Upper lobe of left lung (tissue), 6 donors: ENCODE results near the gene MST1R. TPM values are rescaled to one million over a fixed set of nuclear protein-coding genes. Genes with fewer than 3 reads are reported as not detected.

ENCODE experiments used
- ATAC-seq, 2 donors: fragments of 200-7000 bp; cut with Tn5 transposase; one replicate each; pipeline ENCODE4 v1.9.1; 2022; ENCODE audit warnings: mild to moderate bottlenecking in 2 of 2, moderate library complexity in 2 of 2; ENCODE audit not compliant: low FRiP score in 2 of 2
- DNase-seq, 2 donors: peaks; one replicate each; pipeline ENCODE4 v3.0.0-alpha.2; 2019 to 2020
- H3K27ac ChIP-seq, 4 donors: fragments of 200-600 bp; sonication (generic); one replicate each; pipeline ENCODE4 v1.5.1; 2016 to 2019
- H3K27me3 ChIP-seq, 4 donors: fragments of 200-600 bp; sonication (generic); one replicate each; pipeline ENCODE4 v1.5.1; 2017 to 2019
- H3K36me3 ChIP-seq, 4 donors: fragments of 200-600 bp; sonication (generic); one replicate each; pipeline ENCODE4 v1.5.1; 2016 to 2019
- H3K4me1 ChIP-seq, 4 donors: fragments of 200-600 bp; sonication (generic); one replicate each; pipeline ENCODE4 v1.5.1; 2018 to 2019
- H3K4me3 ChIP-seq, 4 donors: fragments of 200-600 bp; sonication (generic); one replicate each; pipeline ENCODE4 v1.5.1; 2017 to 2019; ENCODE audit warnings: mild to moderate bottlenecking in 2 of 4, moderate library complexity in 1 of 4
- H3K9me3 ChIP-seq, 4 donors: fragments of 200-600 bp; sonication (generic); one replicate each; pipeline ENCODE4 v1.5.1; 2018 to 2019
- EP300 ChIP-seq, 4 donors: sonication (generic); formaldehyde crosslinking; IDR thresholded peaks; one replicate each; pipeline ENCODE4 v1.5.1; 2017; ENCODE audit warnings: antibody characterized with exemption in 4 of 4, control low read depth in 2 of 4
- POLR2A ChIP-seq, 4 donors: fragments of 450-650 bp; IDR thresholded peaks; one replicate each; pipeline ENCODE4 v1.5.1; 2016 to 2017; ENCODE audit warnings: antibody characterized with exemption in 4 of 4, mild to moderate bottlenecking in 2 of 4
- POLR2AphosphoS5 ChIP-seq, 2 donors: sonication (generic); formaldehyde crosslinking; IDR thresholded peaks; one replicate each; pipeline ENCODE4 v1.5.1; 2017; ENCODE audit warnings: antibody characterized with exemption in 2 of 2
- WGBS, 2 donors: methylation state at CpG; one replicate each; pipeline ENCODE4 v1.1.5; 2017 to 2018; 5-methylcytosine and 5-hydroxymethylcytosine counted together
- total RNA-seq, 6 donors: library from RNA; depleted of rRNA in 4 of 6; stranded (reverse); fragments of >200 nt in 4 of 6; gene quantifications; one replicate each; pipeline versions ENCODE4 v1.1.0 to v1.2.1, GENCODE V29; 2016 to 2021
- TF ChIP-seq, protein P1 (sequence below), 6 experiments: fragments of 450-650 bp in 4 of 6; fragments of 200-600 bp in 2 of 6; sonication (generic) in 2 of 6; IDR thresholded peaks; one replicate each; pipeline ENCODE4 v1.5.1; 2016 to 2019; ENCODE audit warnings: antibody characterized with exemption in 6 of 6
- donor health status: DM: no; HTN: no; CAD: no; lungs with moderate emphysema.
- donor health status: DM: no; HTN: yes; CAD: no; lungs with severe emphysema.

The MST1R gene
- total RNA-seq, 6 donors from 2014 or later = 24.5 to 97.4 (median 36.4) TPM

GRCh38 chr3:49912881-49913281 lies 9.2 kb upstream of the MST1R start:
- no peaks in the 10 kb centered on the region for H3K27me3 ChIP-seq
- ATAC-seq = no peak
- H3K9me3 ChIP-seq = no peaks in the 10 kb centered on the region
- DNase-seq = no peak
- 97 to 99% methylated on average over 4 of the region's 4 CpGs for WGBS, 2 donors
- peaks cover 0 to 41% (median 23%) of the 10 kb centered on the region in 4 donors for H3K36me3 ChIP-seq
- no peak overlapping the region for H3K27ac ChIP-seq
- TF ChIP-seq EP300 (IDR thresholded peaks at IDR 0.05) (no peak), POLR2AphosphoS5 (IDR thresholded peaks at IDR 0.05) (no peak), POLR2A (IDR thresholded peaks at IDR 0.05) (no peak)
- TF ChIP-seq, protein P1, sequence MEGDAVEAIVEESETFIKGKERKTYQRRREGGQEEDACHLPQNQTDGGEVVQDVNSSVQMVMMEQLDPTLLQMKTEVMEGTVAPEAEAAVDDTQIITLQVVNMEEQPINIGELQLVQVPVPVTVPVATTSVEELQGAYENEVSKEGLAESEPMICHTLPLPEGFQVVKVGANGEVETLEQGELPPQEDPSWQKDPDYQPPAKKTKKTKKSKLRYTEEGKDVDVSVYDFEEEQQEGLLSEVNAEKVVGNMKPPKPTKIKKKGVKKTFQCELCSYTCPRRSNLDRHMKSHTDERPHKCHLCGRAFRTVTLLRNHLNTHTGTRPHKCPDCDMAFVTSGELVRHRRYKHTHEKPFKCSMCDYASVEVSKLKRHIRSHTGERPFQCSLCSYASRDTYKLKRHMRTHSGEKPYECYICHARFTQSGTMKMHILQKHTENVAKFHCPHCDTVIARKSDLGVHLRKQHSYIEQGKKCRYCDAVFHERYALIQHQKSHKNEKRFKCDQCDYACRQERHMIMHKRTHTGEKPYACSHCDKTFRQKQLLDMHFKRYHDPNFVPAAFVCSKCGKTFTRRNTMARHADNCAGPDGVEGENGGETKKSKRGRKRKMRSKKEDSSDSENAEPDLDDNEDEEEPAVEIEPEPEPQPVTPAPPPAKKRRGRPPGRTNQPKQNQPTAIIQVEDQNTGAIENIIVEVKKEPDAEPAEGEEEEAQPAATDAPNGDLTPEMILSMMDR (IDR thresholded peaks at IDR 0.05) = no peak
- no peak overlapping the region for H3K4me3 ChIP-seq
- peaks cover 0 to 4% (median 1%) of the 10 kb centered on the region in 4 donors for H3K4me1 ChIP-seq

GRCh38 chr3:49911611-49912010 lies 7.9 kb upstream of the MST1R start:
- Histone ChIP-seq H3K27me3 (no peaks in the 10 kb centered on the region), H3K36me3 (peaks cover 0 to 41% (median 23%) of the 10 kb centered on the region in 4 donors), H3K9me3 (no peaks in the 10 kb centered on the region), H3K4me1 (peaks cover 1 to 5% (median 2%) of the 10 kb centered on the region in 4 donors), H3K27ac (no peak overlapping the region), H3K4me3 (no peak overlapping the region)
- 93 to 94% methylated on average over 4 to 15 of the region's 15 CpGs for WGBS, 2 donors
- ATAC-seq (no peak), DNase-seq (peak in 1 of 2 donors; percentile 64)
- TF ChIP-seq POLR2A (IDR thresholded peaks at IDR 0.05) (no peak), EP300 (IDR thresholded peaks at IDR 0.05) (no peak)
- TF ChIP-seq, protein P1 (IDR thresholded peaks at IDR 0.05) = no peak

DNA sequence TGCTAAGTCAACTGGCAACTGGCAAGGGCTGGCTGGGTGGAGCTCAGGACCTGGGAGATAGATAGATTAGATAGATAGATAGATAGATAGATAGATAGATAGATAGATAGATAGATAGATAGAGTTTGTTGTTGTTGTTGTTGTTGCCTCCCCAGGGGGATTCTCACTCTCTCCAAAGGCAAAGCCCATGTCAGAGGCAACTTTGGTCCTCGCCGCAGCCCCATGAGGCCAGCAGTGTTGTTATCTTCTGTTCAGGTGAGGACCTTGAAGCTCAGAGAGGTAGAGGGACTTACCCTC lies 7.4 kb upstream of the MST1R start:
- TF ChIP-seq POLR2A (IDR thresholded peaks at IDR 0.05) (no peak), EP300 (IDR thresholded peaks at IDR 0.05) (no peak), POLR2AphosphoS5 (IDR thresholded peaks at IDR 0.05) (no peak)
- TF ChIP-seq, protein P1 (IDR thresholded peaks at IDR 0.05) = no peak
- peaks cover 0 to 41% (median 23%) of the 10 kb centered on the region in 4 donors for H3K36me3 ChIP-seq
- H3K9me3 ChIP-seq = no peaks in the 10 kb centered on the region
- H3K27ac ChIP-seq = no peak overlapping the region
- WGBS, 2 donors = 100% methylated on average over 2 of the region's 2 CpGs
- DNase-seq (no peak), ATAC-seq (no peak)
- H3K4me3 ChIP-seq = no peak overlapping the region
- no peaks in the 10 kb centered on the region for H3K27me3 ChIP-seq
- H3K4me1 ChIP-seq = peaks cover 7 to 8% (median 7%) of the 10 kb centered on the region in 4 donors

- no peak for ATAC-seq
- Histone ChIP-seq H3K36me3 (peaks cover 0 to 41% (median 23%) of the 10 kb centered on the region in 4 donors), H3K27ac (no peak overlapping the region), H3K4me3 (no peak overlapping the region), H3K27me3 (no peaks in the 10 kb centered on the region), H3K4me1 (peaks cover 12 to 13% (median 12%) of the 10 kb centered on the region in 4 donors), H3K9me3 (no peaks in the 10 kb centered on the region)
- TF ChIP-seq POLR2AphosphoS5 (IDR thresholded peaks at IDR 0.05) (no peak), POLR2A (IDR thresholded peaks at IDR 0.05) (no peak), EP300 (IDR thresholded peaks at IDR 0.05) (no peak)
- TF ChIP-seq, protein P1 (IDR thresholded peaks at IDR 0.05) = no peak
- 86 to 87% methylated on average over 44 to 48 of the region's 48 CpGs for WGBS, 2 donors
- peak in 1 of 2 donors; percentile 73 for DNase-seq
Observed at GRCh38 chr3:49910409-49911123, 6.9 kb upstream of the MST1R start.
